Spinal cord (tissue), 10 donors: Measurements from ENCODE around the gene CUEDC2. TPM values are rescaled to one million over a fixed set of nuclear protein-coding genes. Genes with fewer than 3 reads are reported as not detected.
"Not testable (repeated sequence)": the region's sequence is repeated elsewhere in the genome, so short reads cannot be mapped to it uniquely, and the experiment has no call there.

Source experiments
- DNase-seq, 6 donors: peaks; one replicate each; pipeline versions ENCODE4 v3.0.0 to v3.0.0-alpha.2; 2013 to 2015; ENCODE audit warnings: low spot score in 6 of 6, low read depth in 4 of 6
- H3K27ac ChIP-seq: one replicate; pipeline ENCODE4 v1.5.1; 2013; ENCODE audit warnings: low read depth, low read length, control low read depth
- H3K27me3 ChIP-seq: one replicate; pipeline ENCODE4 v1.6.1; 2013; ENCODE audit warnings: low read length; ENCODE audit not compliant: control insufficient read depth, insufficient read depth
- H3K36me3 ChIP-seq: one replicate; pipeline ENCODE4 v1.6.1; 2013; ENCODE audit warnings: low read length; ENCODE audit not compliant: control insufficient read depth, insufficient read depth
- H3K4me1 ChIP-seq: one replicate; pipeline ENCODE4 v1.6.1; 2013; ENCODE audit warnings: low read length; ENCODE audit not compliant: control insufficient read depth, insufficient read depth
- H3K4me3 ChIP-seq: one replicate; pipeline ENCODE4 v1.5.1; 2013; ENCODE audit warnings: low read depth, low read length, control low read depth
- H3K9me3 ChIP-seq: one replicate; pipeline ENCODE4 v1.6.1; 2013; ENCODE audit warnings: low read length; ENCODE audit not compliant: control insufficient read depth, insufficient read depth
- WGBS: methylation state at CpG from one replicate; pipeline ENCODE4 v1.1.5; 2013; ENCODE audit warnings: missing lambda C conversion rate; ENCODE audit not compliant: insufficient coverage; 5-methylcytosine and 5-hydroxymethylcytosine counted together
- polyA plus RNA-seq, 2 donors: library from polyadenylated mRNA; unstranded; fragments of 120-200 nt; gene quantifications; one replicate each; pipeline ENCODE4 v1.2.1, GENCODE V29; 2013; ENCODE audit not compliant: insufficient read length in 2 of 2
- total RNA-seq, 2 donors: library from RNA; depleted of rRNA in 1 of 2; stranded (reverse); fragments of 120-200 nt in 1 of 2; fragments of >200 nt in 1 of 2; gene quantifications; one replicate each; pipeline versions ENCODE4 v1.2.3 to v1.2.4, GENCODE V29; 2013 to 2014
- donor health status: healthy.

Gene CUEDC2
- total and polyA plus RNA-seq, 4 donors, result 87.2 to 168 (median 137) TPM

- Histone ChIP-seq H3K4me1 (peaks cover 17% of the 10 kb centered on the region), H3K9me3 (no peaks in the 10 kb centered on the region), H3K27ac (no peak overlapping the region), H3K27me3 (no peaks in the 10 kb centered on the region), H3K36me3 (peaks cover 8% of the 10 kb centered on the region), H3K4me3 (no peak overlapping the region)
- no peak for DNase-seq
- WGBS, result 97% methylated on average over 6 of the region's 9 CpGs
These were observed 25.3 kb upstream of the CUEDC2 start for GRCh38 chr10:102457591-102458150.

- Histone ChIP-seq H3K27ac (no peak overlapping the region), H3K9me3 (no peaks in the 10 kb centered on the region), H3K4me3 (no peak overlapping the region), H3K36me3 (peaks cover 14% of the 10 kb centered on the region), H3K4me1 (peaks cover 11% of the 10 kb centered on the region), H3K27me3 (no peaks in the 10 kb centered on the region)
- no peak for DNase-seq
- WGBS, result 78% methylated on average over 4 of the region's 7 CpGs
These were observed 23.6 kb upstream of the CUEDC2 start for GRCh38 chr10:102455893-102456471.

GRCh38 chr10:102454662-102455487 lies 22.5 kb upstream of the CUEDC2 start:
- Histone ChIP-seq H3K36me3 (peaks cover 14% of the 10 kb centered on the region), H3K4me1 (peaks cover 12% of the 10 kb centered on the region)
- not testable (repeated sequence) for H3K27ac ChIP-seq, H3K9me3 ChIP-seq, H3K27me3 ChIP-seq, H3K4me3 ChIP-seq, DNase-seq
- 64% methylated on average over 11 of the region's 13 CpGs for WGBS

- 66% methylated on average over 4 of the region's 5 CpGs for WGBS
- H3K27ac ChIP-seq, result no peak overlapping the region
These were observed 21.1 kb upstream of the CUEDC2 start for GRCh38 chr10:102453502-102453901.

GRCh38 chr10:102452672-102453340 lies 20.4 kb upstream of the CUEDC2 start:
- Histone ChIP-seq H3K27ac (no peak overlapping the region), H3K9me3 (no peaks in the 10 kb centered on the region), H3K27me3 (no peaks in the 10 kb centered on the region), H3K4me1 (peaks cover 19% of the 10 kb centered on the region), H3K4me3 (no peak overlapping the region), H3K36me3 (peaks cover 14% of the 10 kb centered on the region)
- WGBS, result 75% methylated on average over 2 of the region's 3 CpGs
- no peak for DNase-seq

More at GRCh38 chr10:102453502-102453901, 21.1 kb upstream of the CUEDC2 start:
- Histone ChIP-seq H3K9me3 (no peaks in the 10 kb centered on the region), H3K36me3 (peaks cover 14% of the 10 kb centered on the region), H3K4me3 (no peak overlapping the region), H3K4me1 (peaks cover 19% of the 10 kb centered on the region), H3K27me3 (no peaks in the 10 kb centered on the region)
- no peak for DNase-seq

- peaks cover 14% of the 10 kb centered on the region for H3K36me3 ChIP-seq
- H3K4me3 ChIP-seq, result peak within 1 kb of the TSS; percentile 71
- H3K9me3 ChIP-seq, result no peaks in the 10 kb centered on the region
- peak within 1 kb of the TSS; percentile 2 for H3K27ac ChIP-seq
- DNase-seq, result peak in 1 of 6 donors; percentile 44
- 14% methylated on average over 22 of the region's 28 CpGs for WGBS
- H3K4me1 ChIP-seq, result peaks cover 19% of the 10 kb centered on the region
- no peaks in the 10 kb centered on the region for H3K27me3 ChIP-seq
These were observed 19.0 kb upstream of the CUEDC2 start, which contains the start of gene C10orf95 for GRCh38 chr10:102451105-102451969. Gene C10orf95 (minus strand): TSS chr10:102451543. CDS start chr10:102451093, 450 bp downstream.

- peak in 5 of 6 donors; percentile 70 to 96 (median 84) for DNase-seq
- H3K4me1 ChIP-seq, result peaks cover 19% of the 10 kb centered on the region
- H3K27ac ChIP-seq, result peak overlapping the region; percentile 64
- H3K36me3 ChIP-seq, result peaks cover 14% of the 10 kb centered on the region
- no peaks in the 10 kb centered on the region for H3K9me3 ChIP-seq
- no peaks in the 10 kb centered on the region for H3K27me3 ChIP-seq
- H3K4me3 ChIP-seq, result peak overlapping the region; percentile 71
- WGBS, result under 1% methylated on average over 104 of the region's 104 CpGs
These were observed 18.2 kb upstream of the CUEDC2 start for GRCh38 chr10:102450374-102451104.

GRCh38 chr10:102450124-102450373 lies 17.7 kb upstream of the CUEDC2 start:
- DNase-seq, result no peak
- H3K27me3 ChIP-seq, result no peaks in the 10 kb centered on the region
- WGBS, result 0% methylated on average over 11 of the region's 11 CpGs
- peak overlapping the region; percentile 71 for H3K4me3 ChIP-seq
- H3K36me3 ChIP-seq, result peaks cover 11% of the 10 kb centered on the region
- H3K27ac ChIP-seq, result peak overlapping the region; percentile 64
- no peaks in the 10 kb centered on the region for H3K9me3 ChIP-seq
- peaks cover 19% of the 10 kb centered on the region for H3K4me1 ChIP-seq
